DOHH2 (cell line): ENCODE data around the gene TPPP3.

Experiments
- H3F3A ChIP-seq: fragments of 200-600 bp; sonication (generic), shearing (Covaris generic); 2 replicates; pipeline ENCODE4 v1.6.0; 2016; ENCODE audit warnings: antibody characterized with exemption, mild to moderate bottlenecking; ENCODE audit not compliant: control insufficient read depth, insufficient read depth
- H3K27ac ChIP-seq: fragments of 200-600 bp; sonication (generic); 2 replicates; pipeline ENCODE4 v1.5.1; 2014; ENCODE audit warnings: low read depth, mild to moderate bottlenecking, low read length, moderate library complexity
- H3K27me3 ChIP-seq: fragments of 200-600 bp; sonication (generic); 2 replicates; pipeline ENCODE4 v1.6.1; 2014; ENCODE audit warnings: mild to moderate bottlenecking, low read length, mixed read lengths; ENCODE audit not compliant: control insufficient read depth
- H3K36me3 ChIP-seq: fragments of 200-600 bp; sonication (generic); 2 replicates; pipeline ENCODE4 v1.6.1; 2014; ENCODE audit warnings: mild to moderate bottlenecking, low read length, moderate library complexity, mixed read lengths; ENCODE audit not compliant: control insufficient read depth
- H3K4me1 ChIP-seq: fragments of 200-600 bp; sonication (generic); 2 replicates; pipeline ENCODE4 v1.6.1; 2014; ENCODE audit warnings: mild to moderate bottlenecking, low read length, mixed read lengths; ENCODE audit not compliant: control insufficient read depth
- H3K4me2 ChIP-seq: fragments of 200-600 bp; sonication (generic); 2 replicates; pipeline ENCODE4 v1.6.0; 2014; ENCODE audit warnings: mild to moderate bottlenecking, low read length, moderate library complexity
- H3K4me3 ChIP-seq: fragments of 200-600 bp; sonication (generic); 2 replicates; pipeline ENCODE4 v1.5.1; 2014; ENCODE audit warnings: mild to moderate bottlenecking, low read length, mixed read lengths
- H3K79me2 ChIP-seq: fragments of 200-600 bp; sonication (generic); 2 replicates; pipeline ENCODE4 v1.6.1; 2014; ENCODE audit warnings: mild to moderate bottlenecking, low read length, mixed read lengths; ENCODE audit not compliant: control insufficient read depth
- H3K9me2 ChIP-seq: fragments of 200-600 bp; sonication (generic); replicated peaks from 2 replicates; pipeline ENCODE4 v1.6.1; 2014; ENCODE audit warnings: mild to moderate bottlenecking, low read length, mixed read lengths; ENCODE audit not compliant: control insufficient read depth
- H3K9me3 ChIP-seq: fragments of 200-600 bp; sonication (generic); 2 replicates; pipeline ENCODE4 v1.6.1; 2014; ENCODE audit warnings: antibody characterized with exemption, low read length, mixed read lengths; ENCODE audit not compliant: control insufficient read depth, insufficient read depth
- H4K20me1 ChIP-seq: fragments of 200-600 bp; sonication (generic); 2 replicates; pipeline ENCODE4 v1.6.0; 2014; ENCODE audit warnings: low read depth, mild to moderate bottlenecking, antibody characterized with exemption, low read length, moderate library complexity; ENCODE audit not compliant: control insufficient read depth, insufficient read depth
- EZH2phosphoT487 ChIP-seq: fragments of 200-600 bp; sonication (generic); IDR thresholded peaks from 2 replicates; pipeline ENCODE4 v1.6.1; 2017; ENCODE audit warnings: borderline replicate concordance, mild to moderate bottlenecking, antibody characterized with exemption, low read length, moderate library complexity, mixed read lengths
- TF ChIP-seq, protein P1 (sequence below): fragments of 200-600 bp; sonication (generic); IDR thresholded peaks from one replicate; pipeline ENCODE4 v1.5.1; 2014; ENCODE audit warnings: antibody characterized with exemption, mild to moderate bottlenecking, low read depth, low read length; ENCODE audit not compliant: poor library complexity, severe bottlenecking

TPPP3 gene

DNA sequence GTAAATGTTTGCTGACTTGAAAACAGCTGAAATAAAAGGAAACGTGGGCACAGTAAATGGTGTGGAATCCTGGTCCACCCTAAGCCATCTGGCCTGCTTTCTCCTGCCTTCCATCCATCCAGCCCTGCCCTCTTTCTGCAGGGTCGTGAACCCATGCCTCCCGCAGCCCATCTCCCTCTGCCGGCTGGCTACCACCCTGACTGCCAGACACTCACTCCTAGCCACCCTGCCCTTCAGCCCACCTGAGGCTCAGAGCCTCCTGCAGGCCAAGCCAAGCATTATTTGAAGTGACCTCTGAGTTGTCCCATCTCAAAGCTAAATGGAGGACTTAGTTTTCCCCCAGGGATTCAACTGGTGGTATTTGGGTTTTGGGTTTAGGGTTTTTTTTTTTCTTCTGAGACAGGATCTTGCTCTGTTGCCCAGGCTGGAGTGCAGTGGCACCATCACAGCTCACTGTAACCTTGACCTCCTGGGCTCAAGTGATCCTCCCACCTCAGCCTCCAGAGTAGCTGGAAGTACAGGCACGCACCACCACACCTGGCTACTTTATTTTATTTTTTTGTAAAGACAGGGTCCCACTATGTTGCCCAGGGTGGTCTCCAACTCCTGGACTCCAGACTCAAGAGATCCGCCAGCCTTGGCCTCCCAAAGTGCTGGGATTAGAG, 14.6 kb upstream of the TPPP3 start:
- Histone ChIP-seq H4K20me1 (no peaks in the 10 kb centered on the region), H3K27me3 (no peaks in the 10 kb centered on the region; the same call in 1 of the 2 replicates), H3K36me3 (no peaks in the 10 kb centered on the region), H3K4me2 (no peak overlapping the region), H3K27ac (no peak overlapping the region), H3K9me3 (no peaks in the 10 kb centered on the region), H3K9me2 (no peaks in the 10 kb centered on the region), H3K4me3 (no peak overlapping the region), H3K79me2 (no peaks in the 10 kb centered on the region), H3K4me1 (no peaks in the 10 kb centered on the region), H3F3A (no peaks in the 10 kb centered on the region)
- TF ChIP-seq EZH2phosphoT487, result no peak
- TF ChIP-seq, protein P1, sequence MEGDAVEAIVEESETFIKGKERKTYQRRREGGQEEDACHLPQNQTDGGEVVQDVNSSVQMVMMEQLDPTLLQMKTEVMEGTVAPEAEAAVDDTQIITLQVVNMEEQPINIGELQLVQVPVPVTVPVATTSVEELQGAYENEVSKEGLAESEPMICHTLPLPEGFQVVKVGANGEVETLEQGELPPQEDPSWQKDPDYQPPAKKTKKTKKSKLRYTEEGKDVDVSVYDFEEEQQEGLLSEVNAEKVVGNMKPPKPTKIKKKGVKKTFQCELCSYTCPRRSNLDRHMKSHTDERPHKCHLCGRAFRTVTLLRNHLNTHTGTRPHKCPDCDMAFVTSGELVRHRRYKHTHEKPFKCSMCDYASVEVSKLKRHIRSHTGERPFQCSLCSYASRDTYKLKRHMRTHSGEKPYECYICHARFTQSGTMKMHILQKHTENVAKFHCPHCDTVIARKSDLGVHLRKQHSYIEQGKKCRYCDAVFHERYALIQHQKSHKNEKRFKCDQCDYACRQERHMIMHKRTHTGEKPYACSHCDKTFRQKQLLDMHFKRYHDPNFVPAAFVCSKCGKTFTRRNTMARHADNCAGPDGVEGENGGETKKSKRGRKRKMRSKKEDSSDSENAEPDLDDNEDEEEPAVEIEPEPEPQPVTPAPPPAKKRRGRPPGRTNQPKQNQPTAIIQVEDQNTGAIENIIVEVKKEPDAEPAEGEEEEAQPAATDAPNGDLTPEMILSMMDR, result no peak

GRCh38 chr16:67407176-67407787, 14.0 kb upstream of the TPPP3 start:
- H3K36me3 ChIP-seq, result no peaks in the 10 kb centered on the region
- H3K9me3 ChIP-seq, result no peaks in the 10 kb centered on the region
- no peaks in the 10 kb centered on the region for H3F3A ChIP-seq
- H3K9me2 ChIP-seq, result no peaks in the 10 kb centered on the region
- H3K27ac ChIP-seq, result no peak overlapping the region
- no peaks in the 10 kb centered on the region for H3K4me1 ChIP-seq
- H3K79me2 ChIP-seq, result no peaks in the 10 kb centered on the region
- no peak overlapping the region for H3K4me2 ChIP-seq
- no peak overlapping the region for H3K4me3 ChIP-seq
- H3K27me3 ChIP-seq, result no peaks in the 10 kb centered on the region; the same call in 1 of the 2 replicates
- TF ChIP-seq, protein P1, result no peak
- TF ChIP-seq EZH2phosphoT487, result no peak
- no peaks in the 10 kb centered on the region for H4K20me1 ChIP-seq

GRCh38 chr16:67406111-67406971, 13.0 kb upstream of the TPPP3 start:
- no peaks in the 10 kb centered on the region for H3K36me3 ChIP-seq
- no peaks in the 10 kb centered on the region for H3K9me3 ChIP-seq
- H3K4me2 ChIP-seq, result no peak overlapping the region
- no peak overlapping the region for H3K4me3 ChIP-seq
- TF ChIP-seq, protein P1, result no peak
- no peak for TF ChIP-seq EZH2phosphoT487
- no peaks in the 10 kb centered on the region for H3K79me2 ChIP-seq
- no peaks in the 10 kb centered on the region for H3F3A ChIP-seq
- no peaks in the 10 kb centered on the region for H3K9me2 ChIP-seq
- H4K20me1 ChIP-seq, result no peaks in the 10 kb centered on the region
- H3K27ac ChIP-seq, result no peak overlapping the region
- no peaks in the 10 kb centered on the region; the same call in 1 of the 2 replicates for H3K27me3 ChIP-seq
- H3K4me1 ChIP-seq, result no peaks in the 10 kb centered on the region
